ENCODE data around the gene PTPRS.

Gene PTPRS

DNA sequence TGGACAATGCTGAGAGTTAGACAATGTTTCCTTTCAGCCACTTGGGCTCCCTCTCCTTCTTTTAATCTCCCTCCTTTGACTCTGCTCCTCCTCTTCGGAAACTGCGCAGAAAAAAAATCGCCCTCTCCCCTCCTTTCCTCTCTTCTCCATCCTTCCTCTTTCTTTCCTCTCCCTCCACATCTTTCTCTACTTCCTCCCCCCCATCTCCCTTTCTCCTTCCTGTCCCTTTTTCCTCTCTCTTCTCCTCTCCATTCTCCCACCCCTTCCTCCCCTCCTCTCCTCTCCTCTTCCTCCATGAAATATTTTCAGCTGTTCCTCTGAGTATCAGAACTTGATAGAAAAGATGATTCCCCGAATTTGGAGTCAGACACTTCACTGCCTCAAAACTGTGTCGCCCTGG is 15.1 kb upstream of the PTPRS start:
- ChIA-PET POLR2A (no interaction called here), CTCF (interaction anchor here (0.7 kb wide), 2 partner anchors 91 to 1262 kb away, joined by 3 to 6 read pairs; no protein-coding TSS in a partner anchor)
- no peak for TF ChIP-seq HDGF (IDR thresholded peaks at IDR 0.05; ENCODE audit: borderline replicate concordance)
- TF ChIP-seq SP1 (IDR thresholded peaks at IDR 0.05): no peak
- no peak for TF ChIP-seq ZNF384 (IDR thresholded peaks at IDR 0.05)
- TF ChIP-seq FOXA1 (IDR thresholded peaks at IDR 0.05): no peak
- TF ChIP-seq SUZ12 (IDR thresholded peaks at IDR 0.05): no peak
- no peak for TF ChIP-seq L3MBTL2 (conservative IDR thresholded peaks at IDR 0.05)
- TF ChIP-seq, protein P1, sequence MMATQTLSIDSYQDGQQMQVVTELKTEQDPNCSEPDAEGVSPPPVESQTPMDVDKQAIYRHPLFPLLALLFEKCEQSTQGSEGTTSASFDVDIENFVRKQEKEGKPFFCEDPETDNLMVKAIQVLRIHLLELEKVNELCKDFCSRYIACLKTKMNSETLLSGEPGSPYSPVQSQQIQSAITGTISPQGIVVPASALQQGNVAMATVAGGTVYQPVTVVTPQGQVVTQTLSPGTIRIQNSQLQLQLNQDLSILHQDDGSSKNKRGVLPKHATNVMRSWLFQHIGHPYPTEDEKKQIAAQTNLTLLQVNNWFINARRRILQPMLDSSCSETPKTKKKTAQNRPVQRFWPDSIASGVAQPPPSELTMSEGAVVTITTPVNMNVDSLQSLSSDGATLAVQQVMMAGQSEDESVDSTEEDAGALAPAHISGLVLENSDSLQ (IDR thresholded peaks at IDR 0.05): no peak
- TF ChIP-seq FOXM1 (IDR thresholded peaks at IDR 0.05; ENCODE audit: borderline replicate concordance): no peak
- TF ChIP-seq NFRKB (IDR thresholded peaks at IDR 0.05): no peak
- DNase-seq (ENCODE audit: extremely low spot score): no peak

DNA sequence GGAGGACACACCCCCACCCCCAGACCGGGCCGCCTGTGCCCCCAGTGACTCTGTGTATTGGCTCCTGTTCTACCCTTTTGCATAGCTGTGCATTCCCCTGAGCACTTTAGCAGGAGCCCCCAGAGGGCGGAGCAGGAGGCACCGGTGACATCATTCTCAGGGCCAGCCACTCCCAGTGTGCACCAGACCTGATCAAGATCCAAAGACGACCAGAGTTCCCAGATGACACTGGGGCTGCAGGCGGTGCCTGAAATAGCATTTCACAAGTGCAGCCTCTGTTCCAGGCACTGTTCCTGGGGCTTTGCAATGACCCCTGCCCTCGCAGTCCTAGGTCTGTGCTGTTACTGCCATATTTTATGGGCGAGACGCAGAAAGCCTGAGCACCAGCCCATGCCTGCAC is 14.5 kb upstream of the PTPRS start:
- no peak for DNase-seq (ENCODE audit: extremely low spot score)
- TF ChIP-seq LEF1 (IDR thresholded peaks at IDR 0.05; ENCODE audit: borderline replicate concordance) (no peak), L3MBTL2 (conservative IDR thresholded peaks at IDR 0.05) (no peak), BHLHE40 (IDR thresholded peaks at IDR 0.05; ENCODE audit: borderline replicate concordance) (no peak), ARNT (IDR thresholded peaks at IDR 0.05) (no peak)
- CTCF ChIA-PET: no interaction called here
- POLR2A ChIA-PET: no interaction called here

DNA sequence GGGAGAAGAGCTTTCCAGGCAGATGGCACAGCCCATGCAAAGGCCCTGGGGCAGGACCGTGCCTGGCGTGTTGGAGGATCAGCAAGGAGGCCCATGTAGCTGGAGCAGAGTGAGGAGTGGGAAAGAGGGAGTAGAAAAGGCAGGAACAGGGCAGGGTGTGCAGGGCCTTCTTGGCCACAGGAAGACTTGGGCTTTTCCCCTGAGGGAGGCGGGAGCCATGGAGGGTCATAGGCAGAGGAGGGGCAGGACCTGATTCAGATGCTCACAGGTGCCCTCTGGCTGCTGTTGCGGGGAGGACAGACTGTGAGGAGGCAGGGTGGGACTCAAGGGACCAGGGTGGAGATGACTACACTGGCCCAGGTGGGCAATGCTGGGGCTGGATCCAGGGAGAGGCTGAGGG is 13.8 kb upstream of the PTPRS start:
- no peak for TF ChIP-seq SP1 (IDR thresholded peaks at IDR 0.05)
- TF ChIP-seq ZNF384 (IDR thresholded peaks at IDR 0.05): no peak
- TF ChIP-seq HDGF (IDR thresholded peaks at IDR 0.05; ENCODE audit: borderline replicate concordance): no peak
- no peak for TF ChIP-seq FOXM1 (IDR thresholded peaks at IDR 0.05; ENCODE audit: borderline replicate concordance)
- no peak for TF ChIP-seq SUZ12 (IDR thresholded peaks at IDR 0.05)
- no peak for TF ChIP-seq L3MBTL2 (conservative IDR thresholded peaks at IDR 0.05)
- TF ChIP-seq TARDBP (IDR thresholded peaks at IDR 0.05): no peak
- no peak for TF ChIP-seq BHLHE40 (IDR thresholded peaks at IDR 0.05; ENCODE audit: borderline replicate concordance)
- TF ChIP-seq FOXA1 (IDR thresholded peaks at IDR 0.05): no peak
- no peak for TF ChIP-seq ARNT (IDR thresholded peaks at IDR 0.05)
- TF ChIP-seq LEF1 (IDR thresholded peaks at IDR 0.05; ENCODE audit: borderline replicate concordance): no peak
- no peak for TF ChIP-seq CTBP1 (IDR thresholded peaks at IDR 0.05; ENCODE audit: borderline replicate concordance)
- no peak for TF ChIP-seq ELF4 (IDR thresholded peaks at IDR 0.05)
- ChIA-PET CTCF (no interaction called here), POLR2A (no interaction called here)
- DNase-seq (ENCODE audit: extremely low spot score): peak; percentile 60

DNA sequence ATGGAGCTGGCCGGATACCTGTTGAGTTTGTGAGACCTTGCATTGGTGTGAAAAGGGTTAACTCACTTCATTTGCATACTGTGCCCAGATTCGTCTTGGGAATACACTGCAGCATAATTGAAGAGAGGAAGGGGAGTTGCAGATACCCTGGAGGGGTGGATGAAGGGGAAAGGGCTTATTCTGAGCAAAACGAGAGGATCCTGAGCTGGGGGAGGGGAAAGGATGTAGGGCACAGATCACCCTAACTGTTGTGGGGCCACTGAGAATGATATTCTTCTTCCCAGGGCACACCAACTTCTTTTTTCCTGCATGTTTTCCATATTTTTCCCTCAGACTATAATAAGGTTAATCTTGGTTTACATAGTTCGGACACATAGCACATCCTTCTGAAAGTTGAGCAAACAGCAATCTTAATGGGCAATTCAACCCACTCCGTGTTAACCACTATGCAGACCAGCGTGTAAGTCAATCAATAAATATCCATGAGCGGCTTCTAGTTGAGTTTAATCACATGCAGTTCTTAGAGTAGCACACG is 11.7 kb upstream of the PTPRS start:
- TF ChIP-seq ZNF384 (IDR thresholded peaks at IDR 0.05) (peak; percentile 24; the same call in 1 of the 2 replicates), SUZ12 (IDR thresholded peaks at IDR 0.05) (no peak), L3MBTL2 (conservative IDR thresholded peaks at IDR 0.05) (peak; percentile 40; the same call in 1 of the 2 replicates), ARNT (IDR thresholded peaks at IDR 0.05) (peak; percentile 68), NFRKB (IDR thresholded peaks at IDR 0.05) (peak; percentile 49; the same call in 1 of the 2 replicates), ELF4 (IDR thresholded peaks at IDR 0.05) (peak; percentile 80), FOXK2 (IDR thresholded peaks at IDR 0.05) (0 out of 2 replicates have a peak, but pooled peaks have one; percentile 57), BHLHE40 (IDR thresholded peaks at IDR 0.05; ENCODE audit: borderline replicate concordance) (peak; percentile 48; the same call in 1 of the 2 replicates), FOXM1 (IDR thresholded peaks at IDR 0.05; ENCODE audit: borderline replicate concordance) (no peak)
- TF ChIP-seq, protein P1 (IDR thresholded peaks at IDR 0.05): peak; percentile 33; the same call in 1 of the 2 replicates
- CTCF ChIA-PET: no interaction called here
- DNase-seq (ENCODE audit: extremely low spot score): peak; percentile 27
- POLR2A ChIA-PET: no interaction called here

DNA sequence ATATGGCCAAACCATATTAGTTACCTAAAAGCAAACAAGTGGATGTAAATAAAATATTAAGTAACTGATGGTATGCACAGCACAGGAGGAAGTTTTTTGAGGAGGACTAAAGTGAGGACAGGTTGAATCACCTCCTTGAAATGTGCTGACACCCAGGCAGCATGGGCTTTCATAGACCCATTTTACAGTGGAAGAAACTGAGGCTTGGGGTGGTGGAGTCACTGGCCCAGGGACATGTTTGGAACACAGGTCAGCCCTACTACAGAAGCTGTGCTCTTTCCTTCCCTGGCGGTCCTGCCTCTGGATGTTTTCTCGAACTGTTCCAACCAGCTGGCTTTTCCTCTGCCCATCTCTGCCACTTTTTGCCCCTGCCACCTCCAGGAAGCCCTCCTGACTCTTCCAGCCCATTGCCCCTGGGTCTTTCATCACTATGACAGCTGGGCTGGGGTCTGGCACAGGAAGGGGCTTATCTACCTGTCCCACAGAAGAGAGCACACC is 11.2 kb upstream of the PTPRS start:
- POLR2A ChIA-PET: no interaction called here
- CTCF ChIA-PET: no interaction called here
- DNase-seq (ENCODE audit: extremely low spot score): no peak
- no peak for TF ChIP-seq CTBP1 (IDR thresholded peaks at IDR 0.05; ENCODE audit: borderline replicate concordance)
- no peak for TF ChIP-seq BHLHE40 (IDR thresholded peaks at IDR 0.05; ENCODE audit: borderline replicate concordance)
- TF ChIP-seq L3MBTL2 (conservative IDR thresholded peaks at IDR 0.05): no peak
- no peak for TF ChIP-seq SP1 (IDR thresholded peaks at IDR 0.05)
- no peak for TF ChIP-seq TARDBP (IDR thresholded peaks at IDR 0.05)
- TF ChIP-seq FOXA1 (IDR thresholded peaks at IDR 0.05): no peak
- TF ChIP-seq FOXM1 (IDR thresholded peaks at IDR 0.05; ENCODE audit: borderline replicate concordance): no peak
- no peak for TF ChIP-seq FOXK2 (IDR thresholded peaks at IDR 0.05)
- TF ChIP-seq, protein P1 (IDR thresholded peaks at IDR 0.05): no peak
- no peak for TF ChIP-seq ELF4 (IDR thresholded peaks at IDR 0.05)
- no peak for TF ChIP-seq LEF1 (IDR thresholded peaks at IDR 0.05; ENCODE audit: borderline replicate concordance)
- TF ChIP-seq ZNF384 (IDR thresholded peaks at IDR 0.05): no peak
- no peak for TF ChIP-seq HDGF (IDR thresholded peaks at IDR 0.05; ENCODE audit: borderline replicate concordance)
- no peak for TF ChIP-seq NFRKB (IDR thresholded peaks at IDR 0.05)
- no peak for TF ChIP-seq ARNT (IDR thresholded peaks at IDR 0.05)
- no peak for TF ChIP-seq SUZ12 (IDR thresholded peaks at IDR 0.05)

DNA sequence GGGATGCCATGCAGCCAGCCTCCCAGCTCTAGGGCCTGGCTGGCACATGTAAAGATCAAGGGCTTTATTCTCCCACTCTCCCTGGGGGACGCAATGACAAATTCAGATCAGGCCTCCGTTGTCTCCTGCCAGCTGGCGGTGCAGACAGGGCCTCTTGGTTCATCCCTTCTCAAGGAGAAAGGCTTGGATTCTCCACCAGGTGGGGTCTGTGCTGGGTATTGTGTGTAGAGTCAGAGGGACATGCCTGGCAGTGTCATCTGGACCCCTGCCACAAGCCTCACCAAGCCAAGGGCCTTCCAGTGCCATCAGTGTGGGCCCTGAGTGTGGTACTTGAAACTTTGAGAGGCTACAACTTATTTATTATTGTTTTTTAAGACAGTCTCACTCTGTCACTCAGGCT is 8.4 kb upstream of the PTPRS start:
- TF ChIP-seq ELF4 (IDR thresholded peaks at IDR 0.05) (no peak), ARNT (IDR thresholded peaks at IDR 0.05) (no peak), L3MBTL2 (conservative IDR thresholded peaks at IDR 0.05) (no peak), SP1 (IDR thresholded peaks at IDR 0.05) (no peak), FOXK2 (IDR thresholded peaks at IDR 0.05) (no peak), FOXA1 (IDR thresholded peaks at IDR 0.05) (no peak)
- no peak for DNase-seq (ENCODE audit: extremely low spot score)
- ChIA-PET CTCF (no interaction called here), POLR2A (no interaction called here)

Measured in HEK293T (cell line).